ENCODE results near the gene LEMD3. TPM values are rescaled to one million over a fixed set of nuclear protein-coding genes. Genes with fewer than 3 reads are reported as not detected.

Gene LEMD3
- total RNA-seq, 4 donors from 2014 or later: 27.4 to 61.0 (median 34.8) TPM

DNA sequence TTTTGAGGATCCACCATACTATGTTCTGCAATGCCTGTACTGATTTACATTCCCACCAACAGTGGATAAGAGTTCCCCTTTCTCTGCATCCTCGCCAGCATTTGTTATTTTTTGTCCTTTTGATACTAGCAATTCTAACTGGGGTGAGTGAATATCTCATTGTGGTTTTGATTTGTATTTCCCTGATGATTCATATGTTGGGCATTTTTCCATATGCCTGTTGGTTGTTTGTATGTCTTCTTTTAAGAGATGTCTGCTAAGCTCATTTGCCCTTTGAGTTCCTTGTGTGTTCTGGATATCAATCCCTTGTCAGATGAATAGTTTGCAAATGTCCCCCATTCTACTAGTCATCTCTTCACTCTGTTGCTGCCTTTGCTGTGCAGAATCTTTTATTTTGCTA is 60.1 kb downstream of the LEMD3 start:
- ATAC-seq (ENCODE audit: low FRiP score) (no peak), DNase-seq (ENCODE audit: low spot score) (no peak)
- TF ChIP-seq, protein P1, sequence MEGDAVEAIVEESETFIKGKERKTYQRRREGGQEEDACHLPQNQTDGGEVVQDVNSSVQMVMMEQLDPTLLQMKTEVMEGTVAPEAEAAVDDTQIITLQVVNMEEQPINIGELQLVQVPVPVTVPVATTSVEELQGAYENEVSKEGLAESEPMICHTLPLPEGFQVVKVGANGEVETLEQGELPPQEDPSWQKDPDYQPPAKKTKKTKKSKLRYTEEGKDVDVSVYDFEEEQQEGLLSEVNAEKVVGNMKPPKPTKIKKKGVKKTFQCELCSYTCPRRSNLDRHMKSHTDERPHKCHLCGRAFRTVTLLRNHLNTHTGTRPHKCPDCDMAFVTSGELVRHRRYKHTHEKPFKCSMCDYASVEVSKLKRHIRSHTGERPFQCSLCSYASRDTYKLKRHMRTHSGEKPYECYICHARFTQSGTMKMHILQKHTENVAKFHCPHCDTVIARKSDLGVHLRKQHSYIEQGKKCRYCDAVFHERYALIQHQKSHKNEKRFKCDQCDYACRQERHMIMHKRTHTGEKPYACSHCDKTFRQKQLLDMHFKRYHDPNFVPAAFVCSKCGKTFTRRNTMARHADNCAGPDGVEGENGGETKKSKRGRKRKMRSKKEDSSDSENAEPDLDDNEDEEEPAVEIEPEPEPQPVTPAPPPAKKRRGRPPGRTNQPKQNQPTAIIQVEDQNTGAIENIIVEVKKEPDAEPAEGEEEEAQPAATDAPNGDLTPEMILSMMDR (IDR thresholded peaks at IDR 0.05): no peak

DNA sequence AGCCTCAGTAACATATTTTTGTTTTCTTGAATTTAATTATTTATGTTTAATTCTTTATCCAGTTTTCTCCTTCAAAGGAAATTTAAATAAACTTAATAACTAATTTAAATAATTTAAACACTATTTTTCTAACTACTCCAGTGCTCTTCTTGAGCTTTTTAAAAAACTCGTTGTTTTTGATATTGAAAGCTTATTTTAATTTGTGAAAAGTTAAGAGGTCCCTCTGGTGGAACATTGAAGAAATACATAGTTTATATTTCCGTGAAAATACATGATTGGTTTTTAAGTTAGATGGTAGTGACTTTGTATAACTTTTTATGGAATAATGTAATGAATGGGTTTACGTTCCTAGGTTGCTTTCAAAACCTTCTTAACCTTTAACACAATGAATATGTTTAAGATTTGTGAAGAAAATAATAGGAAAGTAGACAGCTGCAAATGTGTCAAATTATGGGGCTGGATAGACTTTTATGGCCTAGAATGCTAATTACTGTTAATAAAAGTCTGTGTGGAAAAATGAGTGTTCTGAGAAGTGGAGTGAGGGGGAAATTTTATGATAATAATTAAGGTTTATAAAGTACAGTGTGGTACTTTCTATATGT is 63.2 kb downstream of the LEMD3 start:
- ATAC-seq (ENCODE audit: low FRiP score) (no peak), DNase-seq (ENCODE audit: low spot score) (no peak)
- TF ChIP-seq, protein P1 (IDR thresholded peaks at IDR 0.05): no peak

DNA sequence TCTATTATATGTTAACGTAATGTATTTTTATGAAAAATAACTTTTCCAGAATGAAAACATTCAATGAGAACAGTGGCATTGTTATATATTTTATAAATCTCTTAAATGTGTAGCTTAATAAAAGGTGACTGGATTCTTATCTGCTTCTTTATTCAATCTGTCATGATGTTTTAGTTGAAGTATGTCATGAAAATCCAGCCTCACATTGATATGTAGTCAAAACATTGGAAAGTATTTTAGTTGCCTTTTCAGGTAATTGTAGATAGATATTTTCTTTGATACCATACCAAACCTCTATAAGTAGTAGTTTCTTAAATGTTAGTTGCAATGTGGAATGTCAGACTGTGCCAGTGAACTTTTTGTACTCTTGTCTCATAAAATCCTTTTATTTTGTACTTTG is 67.8 kb downstream of the LEMD3 start:
- DNase-seq (ENCODE audit: low spot score) (no peak), ATAC-seq (ENCODE audit: low FRiP score) (no peak)
- TF ChIP-seq, protein P1 (IDR thresholded peaks at IDR 0.05): no peak

DNA sequence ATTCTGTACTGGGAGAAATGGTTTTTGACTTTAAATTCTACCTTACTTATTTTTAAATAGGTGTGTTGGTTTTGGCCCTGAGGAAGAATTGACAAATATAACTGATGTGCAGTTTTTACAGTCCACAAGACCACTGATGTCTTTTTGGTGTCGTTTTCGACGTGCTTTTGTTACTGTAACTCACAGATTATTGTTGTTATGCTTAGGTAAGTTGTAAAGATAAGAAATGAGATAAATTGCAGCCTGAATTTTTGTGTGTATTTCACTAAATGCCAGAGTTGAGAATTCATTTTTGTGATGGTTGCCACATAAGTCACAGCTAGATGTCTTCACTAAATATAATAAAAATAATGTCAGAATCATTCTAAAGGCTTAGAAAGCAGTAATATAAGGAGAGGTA is 69.2 kb downstream of the LEMD3 start:
- ATAC-seq (ENCODE audit: low FRiP score) (no peak), DNase-seq (ENCODE audit: low spot score) (no peak)
- TF ChIP-seq, protein P1 (IDR thresholded peaks at IDR 0.05): no peak

DNA sequence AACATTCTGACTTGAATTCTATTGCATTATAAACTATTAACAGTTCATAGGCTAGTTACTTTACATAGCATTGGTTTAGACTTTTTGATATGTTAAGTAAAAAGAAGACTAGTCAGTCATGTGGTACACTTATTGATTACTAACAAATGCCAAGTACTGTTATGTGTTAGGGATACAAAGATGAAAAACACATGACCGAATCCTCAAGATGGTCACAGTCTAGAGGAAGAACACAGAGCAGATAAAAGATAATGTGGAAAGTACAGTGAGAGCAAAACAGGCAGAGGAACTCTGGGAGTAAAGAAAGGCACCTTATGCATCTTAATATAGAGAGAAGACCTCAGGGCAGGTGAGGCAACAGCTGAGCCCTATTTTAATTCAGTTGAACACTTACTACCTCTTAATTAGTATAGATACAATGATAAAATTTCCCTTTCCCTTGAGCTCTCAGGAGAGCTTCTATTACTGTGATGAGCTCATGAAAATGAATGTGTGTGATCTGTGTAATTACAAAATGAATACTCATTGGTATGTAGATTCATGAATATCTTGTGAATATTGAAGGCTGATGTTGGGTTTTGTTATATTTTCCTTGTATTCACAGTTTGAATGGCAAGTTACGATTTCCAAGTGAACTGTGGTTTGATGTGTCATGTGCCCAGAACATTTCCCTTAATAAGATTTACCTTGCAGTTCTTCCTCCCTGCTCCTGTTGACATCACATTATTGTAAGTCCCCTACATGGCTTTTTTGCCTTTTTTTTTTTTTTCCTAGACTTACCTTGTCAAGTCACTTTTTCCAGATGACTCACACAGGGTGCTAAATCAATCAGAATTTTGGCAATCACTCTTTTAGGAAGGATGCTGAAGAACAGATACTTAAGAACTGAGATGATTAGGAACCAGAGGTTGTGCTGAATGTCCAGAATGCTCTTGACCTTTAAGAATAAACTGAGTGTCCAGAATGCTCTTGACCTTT is 79.6 kb downstream of the LEMD3 start:
- TF ChIP-seq, protein P1 (IDR thresholded peaks at IDR 0.05): no peak
- DNase-seq (ENCODE audit: low spot score): no peak
- ATAC-seq (ENCODE audit: low FRiP score): no peak

DNA sequence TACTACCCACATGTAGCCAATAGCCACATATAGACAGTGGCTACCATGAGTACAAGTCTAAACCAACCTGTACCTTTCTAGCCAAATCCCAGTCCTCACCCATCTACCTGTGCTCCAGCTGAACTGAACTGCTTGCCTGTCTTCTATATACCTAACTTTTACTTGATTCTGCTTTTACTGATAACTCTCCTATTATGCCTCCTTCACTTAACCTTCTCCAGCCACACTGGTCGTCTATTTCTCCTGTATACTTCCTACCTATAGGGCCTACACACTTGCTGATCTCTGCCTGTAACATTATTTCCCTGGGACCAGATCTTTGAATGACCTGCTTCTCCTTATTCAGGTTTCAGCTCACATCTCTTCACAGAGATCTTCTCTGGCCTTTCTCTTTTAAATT is 83.1 kb downstream of the LEMD3 start:
- no peak for ATAC-seq (ENCODE audit: low FRiP score)
- no peak for DNase-seq (ENCODE audit: low spot score)

More for the DNA sequence above, 83.1 kb downstream of the LEMD3 start:
- TF ChIP-seq, protein P1 (IDR thresholded peaks at IDR 0.05): no peak
